PC-3 (cell line): ENCODE measurements around the gene APOBR. TPM values are rescaled to one million over a fixed set of nuclear protein-coding genes. Genes with fewer than 3 reads are reported as not detected.

ENCODE experiments used
- ATAC-seq: fragments of 200-7000 bp; cut with Tn5 transposase; 2 replicates; pipeline ENCODE4 v1.9.1; 2020; ENCODE audit warnings: mild to moderate bottlenecking, moderate library complexity
- BruUV-seq: library from RNA; stranded (reverse); fragments of 400-500 nt; replicated peaks from 2 replicates; lab custom pipeline; 2021; lab: Mats Ljungman, UMichigan
- CTCF ChIA-PET: fragments of 300-600 bp; sonication (Branson Sonifier 250); formaldehyde crosslinking; loops from one replicate; lab custom pipeline; 2022; ENCODE audit warnings: antibody characterized with exemption; lab: Charles Lee
- POLR2A ChIA-PET: fragments of 300-600 bp; sonication (Branson Sonifier 250); formaldehyde crosslinking; loops from one replicate; lab custom pipeline; 2022; ENCODE audit warnings: antibody characterized with exemption; ENCODE audit not compliant: unreplicated experiment; lab: Charles Lee
- DNase-seq: peaks from one replicate; pipeline ENCODE4 v3.0.0-alpha.2; 2015
- H2AFZ ChIP-seq: fragments of 300-600 bp; sonication (generic); 2 replicates; pipeline ENCODE4 v1.6.0; 2016; ENCODE audit warnings: antibody characterized with exemption, low read length
- H3F3A ChIP-seq: fragments of 300-600 bp; sonication (generic); one replicate; pipeline ENCODE4 v1.6.0; 2017; ENCODE audit warnings: antibody characterized with exemption, low read length, control low read depth, mild to moderate bottlenecking; ENCODE audit not compliant: unreplicated experiment
- H3K27ac ChIP-seq: fragments of 300-600 bp; sonication (generic); 2 replicates; pipeline ENCODE4 v1.5.1; 2016; ENCODE audit warnings: mild to moderate bottlenecking, low read length
- H3K27me3 ChIP-seq: fragments of 300-600 bp; sonication (generic); 2 replicates; pipeline ENCODE4 v1.6.1; 2016; ENCODE audit warnings: low read length, mixed read lengths
- H3K36me3 ChIP-seq: fragments of 300-600 bp; sonication (generic); 2 replicates; pipeline ENCODE4 v1.6.1; 2016; ENCODE audit warnings: low read depth, mixed run types, low read length, mixed read lengths
- H3K4me1 ChIP-seq: fragments of 300-600 bp; sonication (generic); 2 replicates; pipeline ENCODE4 v1.5.1; 2016; ENCODE audit warnings: low read length; ENCODE audit not compliant: insufficient read depth
- H3K4me2 ChIP-seq: fragments of 300-600 bp; sonication (generic); 2 replicates; pipeline ENCODE4 v1.6.0; 2016; ENCODE audit warnings: low read length
- H3K4me3 ChIP-seq: fragments of 300-600 bp; sonication (generic); 2 replicates; pipeline ENCODE4 v1.5.1; 2016; ENCODE audit warnings: mild to moderate bottlenecking, low read length, mixed read lengths
- H3K79me2 ChIP-seq: fragments of 300-600 bp; sonication (generic); 2 replicates; pipeline ENCODE4 v1.6.1; 2017; ENCODE audit warnings: low read length, mixed read lengths
- H3K9ac ChIP-seq: fragments of 300-600 bp; sonication (generic); 2 replicates; pipeline ENCODE4 v1.6.0; 2016; ENCODE audit warnings: mild to moderate bottlenecking, low read length
- H3K9me2 ChIP-seq: fragments of 300-600 bp; sonication (generic); replicated peaks from 2 replicates; pipeline ENCODE4 v1.6.1; 2016; ENCODE audit warnings: mixed run types, low read length, mixed read lengths
- H3K9me3 ChIP-seq: fragments of 300-600 bp; sonication (generic); 2 replicates; pipeline ENCODE4 v1.6.1; 2016; ENCODE audit warnings: low read length, mixed read lengths
- H4K20me1 ChIP-seq: fragments of 300-600 bp; sonication (generic); 2 replicates; pipeline ENCODE4 v1.6.1; 2016; ENCODE audit warnings: low read length, mixed read lengths
- EZH2 ChIP-seq: fragments of 300-600 bp; sonication (generic); IDR thresholded peaks from one replicate; pipeline ENCODE4 v1.6.1; 2017; ENCODE audit warnings: antibody characterized with exemption, mild to moderate bottlenecking, low read length; ENCODE audit not compliant: unreplicated experiment
- EZH2phosphoT487 ChIP-seq: fragments of 300-600 bp; sonication (generic); IDR thresholded peaks from 2 replicates; pipeline ENCODE4 v1.6.1; 2018; ENCODE audit warnings: mild to moderate bottlenecking, antibody characterized with exemption, low read length, borderline replicate concordance
- intact Hi-C: fragments of 100-400 bp; cut with micrococcal nuclease; formaldehyde crosslinking; loops from 2 replicates; pipeline ENCODE4 v1.9.0; 2023
- total RNA-seq: library from RNA; depleted of rRNA; stranded (reverse); fragments of >200 nt; gene quantifications from 2 replicates; pipeline ENCODE4 v1.2.3, GENCODE V29; 2014
- TF ChIP-seq, protein P1 (sequence below): fragments of 300-600 bp; sonication (generic); conservative IDR thresholded peaks from 2 replicates; pipeline ENCODE4 v1.5.1; 2017; ENCODE audit warnings: antibody characterized with exemption, low read depth, mild to moderate bottlenecking, low read length

The APOBR gene
- total RNA-seq, 1 experiment from 2014 or later: 0.04 TPM

DNA sequence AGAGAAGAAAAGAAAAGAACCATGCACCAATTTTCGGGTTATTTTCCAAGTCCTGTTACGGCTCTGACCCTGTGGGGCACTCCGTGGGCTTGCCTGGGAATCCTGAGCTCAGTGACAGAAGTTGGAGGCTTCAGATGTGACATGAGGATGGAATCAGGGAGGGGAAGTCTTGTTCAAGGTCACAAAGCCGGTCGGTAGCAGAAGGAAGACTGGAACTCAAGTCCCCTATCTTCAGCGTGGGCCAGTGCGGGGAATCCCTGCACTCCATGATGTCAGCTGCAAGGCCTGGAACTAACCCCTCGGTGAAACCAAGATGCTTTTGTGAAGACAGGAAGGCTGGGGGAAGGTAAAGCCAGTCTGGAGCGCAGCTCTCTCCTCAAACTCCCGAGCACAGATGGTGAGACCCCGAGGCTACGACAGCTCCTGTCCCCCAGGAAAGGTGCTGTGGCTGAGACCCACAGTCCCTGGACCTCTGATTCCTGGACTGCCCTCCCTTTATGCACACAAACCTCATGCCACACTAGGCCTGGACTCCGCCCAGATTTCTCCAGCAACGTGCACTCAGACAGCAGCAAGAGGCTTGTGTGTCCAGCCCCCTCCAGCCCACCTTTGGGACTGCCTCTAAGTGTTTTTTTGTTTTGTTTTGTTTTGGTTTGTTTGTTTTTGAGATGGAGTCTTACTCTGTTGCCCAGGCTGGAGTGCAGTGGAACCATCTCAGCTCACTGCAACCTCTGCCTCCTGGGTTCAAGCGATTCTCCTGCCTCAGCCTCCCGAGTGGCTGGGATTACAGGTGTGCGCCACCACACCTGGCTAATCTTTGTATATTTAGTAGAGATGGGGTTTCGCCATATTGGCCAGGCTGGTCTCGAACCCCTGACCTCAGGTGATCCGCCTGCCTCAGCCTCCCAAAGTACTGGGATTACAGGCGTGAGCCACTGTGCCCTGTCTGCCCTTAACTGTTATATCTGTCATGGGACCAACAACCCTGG, 17.7 kb downstream of the APOBR start:
- intact Hi-C loops: no loop called here
- no peaks in the 10 kb centered on the region for H3K27me3 ChIP-seq
- CTCF ChIA-PET: no interaction called here
- no peaks in the 10 kb centered on the region for H3K36me3 ChIP-seq
- TF ChIP-seq EZH2phosphoT487: no peak
- TF ChIP-seq EZH2: no peak
- TF ChIP-seq, protein P1, sequence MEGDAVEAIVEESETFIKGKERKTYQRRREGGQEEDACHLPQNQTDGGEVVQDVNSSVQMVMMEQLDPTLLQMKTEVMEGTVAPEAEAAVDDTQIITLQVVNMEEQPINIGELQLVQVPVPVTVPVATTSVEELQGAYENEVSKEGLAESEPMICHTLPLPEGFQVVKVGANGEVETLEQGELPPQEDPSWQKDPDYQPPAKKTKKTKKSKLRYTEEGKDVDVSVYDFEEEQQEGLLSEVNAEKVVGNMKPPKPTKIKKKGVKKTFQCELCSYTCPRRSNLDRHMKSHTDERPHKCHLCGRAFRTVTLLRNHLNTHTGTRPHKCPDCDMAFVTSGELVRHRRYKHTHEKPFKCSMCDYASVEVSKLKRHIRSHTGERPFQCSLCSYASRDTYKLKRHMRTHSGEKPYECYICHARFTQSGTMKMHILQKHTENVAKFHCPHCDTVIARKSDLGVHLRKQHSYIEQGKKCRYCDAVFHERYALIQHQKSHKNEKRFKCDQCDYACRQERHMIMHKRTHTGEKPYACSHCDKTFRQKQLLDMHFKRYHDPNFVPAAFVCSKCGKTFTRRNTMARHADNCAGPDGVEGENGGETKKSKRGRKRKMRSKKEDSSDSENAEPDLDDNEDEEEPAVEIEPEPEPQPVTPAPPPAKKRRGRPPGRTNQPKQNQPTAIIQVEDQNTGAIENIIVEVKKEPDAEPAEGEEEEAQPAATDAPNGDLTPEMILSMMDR: no peak
- DNase-seq (no peak), ATAC-seq (no peak)
- H3K79me2 ChIP-seq: no peaks in the 10 kb centered on the region
- no peaks in the 10 kb centered on the region for H3K4me1 ChIP-seq
- H3K9ac ChIP-seq: no peak overlapping the region
- POLR2A ChIA-PET: no interaction called here
- H3K9me2 ChIP-seq: no peaks in the 10 kb centered on the region
- no peaks in the 10 kb centered on the region for H4K20me1 ChIP-seq
- H3F3A ChIP-seq: no peaks in the 10 kb centered on the region
- H3K9me3 ChIP-seq: no peaks in the 10 kb centered on the region
- H2AFZ ChIP-seq: no peak overlapping the region
- no peak overlapping the region for H3K4me2 ChIP-seq
- no peak overlapping the region for H3K4me3 ChIP-seq
- no TSS peak for BruUV-seq
- H3K27ac ChIP-seq: no peak overlapping the region

- Histone ChIP-seq H3K4me1 (no peaks in the 10 kb centered on the region), H3K9me2 (no peaks in the 10 kb centered on the region), H3K36me3 (no peaks in the 10 kb centered on the region), H4K20me1 (no peaks in the 10 kb centered on the region), H3K27me3 (no peaks in the 10 kb centered on the region), H3K4me2 (no peak overlapping the region), H3K9ac (no peak overlapping the region), H3F3A (no peaks in the 10 kb centered on the region), H3K27ac (no peak overlapping the region), H2AFZ (no peak overlapping the region), H3K79me2 (no peaks in the 10 kb centered on the region), H3K4me3 (no peak overlapping the region), H3K9me3 (no peaks in the 10 kb centered on the region)
- ChIA-PET CTCF (no interaction called here), POLR2A (no interaction called here)
- no peak for ATAC-seq
- intact Hi-C loops: no loop called here
- DNase-seq: no peak
- BruUV-seq: no TSS peak
- TF ChIP-seq EZH2 (no peak), EZH2phosphoT487 (no peak)
- TF ChIP-seq, protein P1: no peak
Observed at GRCh38 chr16:28513484-28514181, 19.2 kb downstream of the APOBR start.
